DND-41 (cell line): ENCODE data around the gene ZSWIM5.
"Not testable (repeated sequence)": the region's sequence is repeated elsewhere in the genome, so short reads cannot be mapped to it uniquely, and the experiment has no call there.

Source experiments
- ATAC-seq: fragments of 200-7000 bp; cut with Tn5 transposase; 3 replicates; pipeline ENCODE4 v1.9.1; 2021; ENCODE audit warnings: low read depth; ENCODE audit not compliant: insufficient read depth
- DNase-seq: peaks from one replicate; pipeline ENCODE4 v3.0.0-alpha.2; 2020
- H2AFZ ChIP-seq: 2 replicates; pipeline ENCODE4 v1.6.0; 2012; ENCODE audit warnings: low read depth, low read length
- H3K27ac ChIP-seq: 2 replicates; pipeline ENCODE4 v1.5.1; 2012; ENCODE audit warnings: low read length, inconsistent platforms
- H3K27me3 ChIP-seq: fragments of 200-600 bp; sonication (generic); 2 replicates; pipeline ENCODE4 v1.6.0; 2012; ENCODE audit warnings: low read length, mild to moderate bottlenecking, inconsistent platforms; ENCODE audit not compliant: insufficient read depth, poor library complexity
- H3K36me3 ChIP-seq: 2 replicates; pipeline ENCODE4 v1.5.1; 2012; ENCODE audit warnings: low read length, inconsistent platforms; ENCODE audit not compliant: insufficient read depth
- H3K4me1 ChIP-seq: 2 replicates; pipeline ENCODE4 v1.5.1; 2012; ENCODE audit warnings: mild to moderate bottlenecking, low read length; ENCODE audit not compliant: insufficient read depth
- H3K4me2 ChIP-seq: 2 replicates; pipeline ENCODE4 v1.6.0; 2012; ENCODE audit warnings: mild to moderate bottlenecking, moderate library complexity, low read length, inconsistent platforms; ENCODE audit not compliant: insufficient read depth
- H3K4me3 ChIP-seq, 2 experiments: fragments of 200-600 bp in 1 of 2; shearing (Covaris generic) in 1 of 2; 2 replicates each; pipeline ENCODE4 v1.5.1; 2012 to 2016; ENCODE audit warnings: inconsistent platforms in 2 of 2, low read length in 2 of 2, mild to moderate bottlenecking in 2 of 2, low read depth in 1 of 2, moderate library complexity in 1 of 2
- H3K79me2 ChIP-seq: 2 replicates; pipeline ENCODE4 v1.6.0; 2012; ENCODE audit warnings: low read length, inconsistent platforms; ENCODE audit not compliant: insufficient read depth
- H3K9ac ChIP-seq: 2 replicates; pipeline ENCODE4 v1.6.0; 2012; ENCODE audit warnings: low read depth, mild to moderate bottlenecking, inconsistent platforms, low read length, moderate library complexity
- H3K9me3 ChIP-seq: 2 replicates; pipeline ENCODE4 v1.5.1; 2012; ENCODE audit warnings: low read length, moderate library complexity, mild to moderate bottlenecking, inconsistent platforms; ENCODE audit not compliant: insufficient read depth, severe bottlenecking
- H4K20me1 ChIP-seq: 2 replicates; pipeline ENCODE4 v1.6.0; 2012; ENCODE audit warnings: low read length; ENCODE audit not compliant: insufficient read depth
- EZH2 ChIP-seq: IDR thresholded peaks from 3 replicates; pipeline ENCODE4 v1.6.1; 2012; ENCODE audit warnings: borderline replicate concordance, low read depth, mild to moderate bottlenecking, moderate library complexity, low read length, inconsistent platforms; ENCODE audit not compliant: severe bottlenecking
- TF ChIP-seq, protein P1 (sequence below): IDR thresholded peaks from 2 replicates; pipeline ENCODE4 v1.5.1; 2012; ENCODE audit warnings: borderline replicate concordance, low read length, moderate library complexity, mild to moderate bottlenecking; ENCODE audit not compliant: poor library complexity, severe bottlenecking; ENCODE audit errors: extremely low read depth

ZSWIM5 gene

DNA sequence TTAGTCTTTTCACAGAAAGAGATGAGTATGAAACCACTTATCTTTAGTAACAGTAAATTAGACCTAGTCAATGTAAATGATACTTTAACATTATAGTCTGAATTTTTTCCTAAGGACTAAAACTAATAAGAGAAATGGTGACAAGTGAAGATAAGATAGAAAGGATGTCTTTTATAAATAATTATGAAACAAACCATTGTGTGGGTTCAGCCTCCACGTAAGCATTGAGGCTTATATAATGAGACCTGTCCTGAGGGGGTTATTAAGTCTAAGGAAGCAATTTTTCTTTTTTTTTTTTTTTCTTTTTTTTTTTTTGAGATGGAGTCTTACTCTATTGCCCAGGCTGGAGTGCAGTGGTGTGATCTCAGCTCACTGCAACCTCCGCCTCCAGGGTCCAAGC is 138.6 kb downstream of the ZSWIM5 start:
- no peak overlapping the region for H3K27ac ChIP-seq
- no peaks in the 10 kb centered on the region for H3K27me3 ChIP-seq
- H3K79me2 ChIP-seq, result no peaks in the 10 kb centered on the region
- no peaks in the 10 kb centered on the region for H3K4me1 ChIP-seq
- no peaks in the 10 kb centered on the region for H3K36me3 ChIP-seq
- H2AFZ ChIP-seq, result no peak overlapping the region
- no peak for DNase-seq
- TF ChIP-seq, protein P1, sequence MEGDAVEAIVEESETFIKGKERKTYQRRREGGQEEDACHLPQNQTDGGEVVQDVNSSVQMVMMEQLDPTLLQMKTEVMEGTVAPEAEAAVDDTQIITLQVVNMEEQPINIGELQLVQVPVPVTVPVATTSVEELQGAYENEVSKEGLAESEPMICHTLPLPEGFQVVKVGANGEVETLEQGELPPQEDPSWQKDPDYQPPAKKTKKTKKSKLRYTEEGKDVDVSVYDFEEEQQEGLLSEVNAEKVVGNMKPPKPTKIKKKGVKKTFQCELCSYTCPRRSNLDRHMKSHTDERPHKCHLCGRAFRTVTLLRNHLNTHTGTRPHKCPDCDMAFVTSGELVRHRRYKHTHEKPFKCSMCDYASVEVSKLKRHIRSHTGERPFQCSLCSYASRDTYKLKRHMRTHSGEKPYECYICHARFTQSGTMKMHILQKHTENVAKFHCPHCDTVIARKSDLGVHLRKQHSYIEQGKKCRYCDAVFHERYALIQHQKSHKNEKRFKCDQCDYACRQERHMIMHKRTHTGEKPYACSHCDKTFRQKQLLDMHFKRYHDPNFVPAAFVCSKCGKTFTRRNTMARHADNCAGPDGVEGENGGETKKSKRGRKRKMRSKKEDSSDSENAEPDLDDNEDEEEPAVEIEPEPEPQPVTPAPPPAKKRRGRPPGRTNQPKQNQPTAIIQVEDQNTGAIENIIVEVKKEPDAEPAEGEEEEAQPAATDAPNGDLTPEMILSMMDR, result no peak
- no peak for TF ChIP-seq EZH2
- H4K20me1 ChIP-seq, result no peaks in the 10 kb centered on the region
- no peak overlapping the region for H3K4me2 ChIP-seq
- ATAC-seq, result no peak
- H3K9ac ChIP-seq, result no peak overlapping the region
- H3K4me3 ChIP-seq, result no peak overlapping the region
- H3K9me3 ChIP-seq, result no peaks in the 10 kb centered on the region

GRCh38 chr1:45065083-45065482 is 141.3 kb downstream of the ZSWIM5 start:
- Histone ChIP-seq H3K27me3 (peaks cover 1% of the 10 kb centered on the region), H3K9ac (no peak overlapping the region), H3K9me3 (no peaks in the 10 kb centered on the region), H3K27ac (no peak overlapping the region), H3K79me2 (no peaks in the 10 kb centered on the region), H3K36me3 (no peaks in the 10 kb centered on the region), H3K4me1 (no peaks in the 10 kb centered on the region), H3K4me2 (no peak overlapping the region), H3K4me3 (no peak overlapping the region), H4K20me1 (no peaks in the 10 kb centered on the region), H2AFZ (no peak overlapping the region)
- TF ChIP-seq, protein P1, result no peak
- TF ChIP-seq EZH2, result no peak
- DNase-seq (no peak), ATAC-seq (no peak)

- DNase-seq, H3K4me3 ChIP-seq, H3K9me3 ChIP-seq, H3K27ac ChIP-seq, H3K9ac ChIP-seq, H3K79me2 ChIP-seq, H2AFZ ChIP-seq, H3K4me1 ChIP-seq, H3K36me3 ChIP-seq, ATAC-seq, H3K4me2 ChIP-seq, H4K20me1 ChIP-seq: not testable (repeated sequence)
- peaks cover 10% of the 10 kb centered on the region for H3K27me3 ChIP-seq
Measured at GRCh38 chr1:45062463-45062862, 143.9 kb downstream of the ZSWIM5 start.

- H3K27ac ChIP-seq, result no peak overlapping the region
- no peaks in the 10 kb centered on the region for H3K4me1 ChIP-seq
- no peak overlapping the region for H2AFZ ChIP-seq
- no peaks in the 10 kb centered on the region for H3K79me2 ChIP-seq
- DNase-seq (no peak), ATAC-seq (no peak)
- TF ChIP-seq, protein P1, result no peak
- no peak for TF ChIP-seq EZH2
- peaks cover 10% of the 10 kb centered on the region for H3K27me3 ChIP-seq
- no peaks in the 10 kb centered on the region for H3K36me3 ChIP-seq
- no peak overlapping the region for H3K9ac ChIP-seq
- no peaks in the 10 kb centered on the region for H3K9me3 ChIP-seq
- H4K20me1 ChIP-seq, result no peaks in the 10 kb centered on the region
- no peak overlapping the region for H3K4me3 ChIP-seq
- H3K4me2 ChIP-seq, result no peak overlapping the region
Measured at GRCh38 chr1:45059829-45060228, 146.6 kb downstream of the ZSWIM5 start.
